ENCODE results near the gene SAP25. TPM values are rescaled to one million over a fixed set of nuclear protein-coding genes. Genes with fewer than 3 reads are reported as not detected.

Gene SAP25
- total and polyA plus RNA-seq, 9 donors, result 3.2 to 10.1 (median 6.8) TPM; not detected in 1

DNA sequence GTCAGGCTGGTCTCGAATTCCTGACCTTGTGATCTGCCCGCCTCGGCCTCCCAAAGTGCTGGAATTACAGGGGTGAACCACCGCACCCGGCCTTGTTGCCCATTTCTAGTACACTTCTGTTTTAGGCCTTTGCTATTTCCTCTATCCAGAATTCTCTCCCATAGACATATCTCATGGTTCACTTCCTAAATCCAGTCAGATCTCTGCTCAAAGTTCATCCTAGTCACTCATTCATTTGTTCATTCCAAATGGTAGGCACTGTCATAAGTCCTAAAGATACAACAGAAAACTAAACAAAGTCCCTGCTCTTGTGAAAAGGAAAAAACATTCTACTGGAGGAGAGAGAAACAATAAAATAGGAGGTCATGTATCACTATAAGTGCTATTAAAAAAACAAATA lies 36.3 kb upstream of the SAP25 start:
- WGBS, 3 donors, result 90 to 96% (median 90%) methylated on average over 5 of the region's 5 CpGs
- H3K4me3 ChIP-seq, result no peak overlapping the region
- no peak overlapping the region for H3K27ac ChIP-seq
- peaks cover 6% of the 10 kb centered on the region for H3K4me1 ChIP-seq (ENCODE audit: insufficient read depth)
- no peaks in the 10 kb centered on the region for H3K27me3 ChIP-seq
- TF ChIP-seq, protein P1, sequence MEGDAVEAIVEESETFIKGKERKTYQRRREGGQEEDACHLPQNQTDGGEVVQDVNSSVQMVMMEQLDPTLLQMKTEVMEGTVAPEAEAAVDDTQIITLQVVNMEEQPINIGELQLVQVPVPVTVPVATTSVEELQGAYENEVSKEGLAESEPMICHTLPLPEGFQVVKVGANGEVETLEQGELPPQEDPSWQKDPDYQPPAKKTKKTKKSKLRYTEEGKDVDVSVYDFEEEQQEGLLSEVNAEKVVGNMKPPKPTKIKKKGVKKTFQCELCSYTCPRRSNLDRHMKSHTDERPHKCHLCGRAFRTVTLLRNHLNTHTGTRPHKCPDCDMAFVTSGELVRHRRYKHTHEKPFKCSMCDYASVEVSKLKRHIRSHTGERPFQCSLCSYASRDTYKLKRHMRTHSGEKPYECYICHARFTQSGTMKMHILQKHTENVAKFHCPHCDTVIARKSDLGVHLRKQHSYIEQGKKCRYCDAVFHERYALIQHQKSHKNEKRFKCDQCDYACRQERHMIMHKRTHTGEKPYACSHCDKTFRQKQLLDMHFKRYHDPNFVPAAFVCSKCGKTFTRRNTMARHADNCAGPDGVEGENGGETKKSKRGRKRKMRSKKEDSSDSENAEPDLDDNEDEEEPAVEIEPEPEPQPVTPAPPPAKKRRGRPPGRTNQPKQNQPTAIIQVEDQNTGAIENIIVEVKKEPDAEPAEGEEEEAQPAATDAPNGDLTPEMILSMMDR (IDR thresholded peaks at IDR 0.05), result no peak
- TF ChIP-seq POLR2A (IDR thresholded peaks at IDR 0.05) (no peak), EP300 (IDR thresholded peaks at IDR 0.05) (no peak)
- no peaks in the 10 kb centered on the region for H3K36me3 ChIP-seq
- intact Hi-C loops (cut with DNase I), result loop anchor here in 1 of 4 donors (5.0 kb wide), 1 partner anchor 67 kb away; no protein-coding TSS in a partner anchor
- H3K9me3 ChIP-seq, result no peaks in the 10 kb centered on the region
- no peak for DNase-seq

DNA sequence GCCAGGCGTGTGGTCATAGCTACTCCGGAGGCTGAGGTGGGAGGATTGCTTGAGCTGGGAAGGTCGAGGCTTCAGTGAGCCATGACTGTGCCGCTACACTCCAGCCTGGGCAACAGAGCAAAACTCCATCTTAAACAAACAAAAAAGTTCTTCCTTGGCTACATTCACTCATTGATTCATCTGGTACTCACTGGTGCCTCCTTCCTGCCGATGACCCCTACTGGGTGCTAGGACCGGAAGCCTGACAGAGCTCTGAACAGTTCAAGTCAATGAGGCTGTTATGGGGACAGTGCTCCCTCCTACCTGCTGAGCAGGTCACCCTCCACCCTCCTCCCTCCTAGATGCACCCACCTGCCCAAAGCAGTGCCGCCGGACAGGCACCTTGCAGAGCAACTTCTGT lies 33.4 kb upstream of the SAP25 start:
- H3K27me3 ChIP-seq, result no peaks in the 10 kb centered on the region
- no peak for DNase-seq
- TF ChIP-seq EP300 (IDR thresholded peaks at IDR 0.05) (no peak), POLR2A (IDR thresholded peaks at IDR 0.05) (no peak)
- TF ChIP-seq, protein P1 (IDR thresholded peaks at IDR 0.05), result no peak
- intact Hi-C loops (cut with DNase I), result loop anchor here in 1 of 4 donors (5.0 kb wide), 1 partner anchor 70 kb away; no protein-coding TSS in a partner anchor
- peaks cover 12% of the 10 kb centered on the region for H3K4me1 ChIP-seq (ENCODE audit: insufficient read depth)
- no peak overlapping the region for H3K4me3 ChIP-seq
- 82 to 86% (median 84%) methylated on average over 8 of the region's 8 CpGs for WGBS, 3 donors
- no peaks in the 10 kb centered on the region for H3K9me3 ChIP-seq
- no peaks in the 10 kb centered on the region for H3K36me3 ChIP-seq
- no peak overlapping the region for H3K27ac ChIP-seq

DNA sequence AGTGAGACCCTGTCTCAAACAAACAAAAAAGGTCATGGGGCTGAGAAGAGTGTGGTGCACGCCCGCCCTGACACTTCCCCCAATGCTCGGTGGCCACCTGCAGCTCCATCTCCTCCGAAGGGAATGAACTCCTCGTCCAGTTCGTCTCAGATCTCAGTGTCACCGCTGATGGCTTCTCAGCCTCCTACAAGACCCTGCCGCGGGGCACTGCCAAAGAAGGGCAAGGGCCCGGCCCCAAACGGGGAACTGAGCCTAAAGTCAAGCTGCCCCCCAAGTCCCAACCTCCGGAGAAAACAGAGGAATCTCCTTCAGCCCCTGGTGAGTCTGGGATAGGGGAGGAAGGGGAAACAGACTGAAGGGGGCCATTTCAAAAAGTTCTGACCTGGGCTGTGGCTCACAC lies 32.6 kb upstream of the SAP25 start:
- Histone ChIP-seq H3K27ac (no peak overlapping the region), H3K4me1 (ENCODE audit: insufficient read depth) (peaks cover 17% of the 10 kb centered on the region), H3K4me3 (no peak overlapping the region), H3K27me3 (no peaks in the 10 kb centered on the region), H3K9me3 (no peaks in the 10 kb centered on the region), H3K36me3 (no peaks in the 10 kb centered on the region)
- TF ChIP-seq POLR2A (IDR thresholded peaks at IDR 0.05) (no peak), EP300 (IDR thresholded peaks at IDR 0.05) (no peak)
- TF ChIP-seq, protein P1 (IDR thresholded peaks at IDR 0.05), result no peak
- intact Hi-C loops (cut with DNase I), result loop anchor here in 1 of 4 donors (5.0 kb wide), 1 partner anchor 71 kb away; no protein-coding TSS in a partner anchor
- 89 to 94% (median 91%) methylated on average over 12 of the region's 12 CpGs for WGBS, 3 donors
- no peak for DNase-seq

DNA sequence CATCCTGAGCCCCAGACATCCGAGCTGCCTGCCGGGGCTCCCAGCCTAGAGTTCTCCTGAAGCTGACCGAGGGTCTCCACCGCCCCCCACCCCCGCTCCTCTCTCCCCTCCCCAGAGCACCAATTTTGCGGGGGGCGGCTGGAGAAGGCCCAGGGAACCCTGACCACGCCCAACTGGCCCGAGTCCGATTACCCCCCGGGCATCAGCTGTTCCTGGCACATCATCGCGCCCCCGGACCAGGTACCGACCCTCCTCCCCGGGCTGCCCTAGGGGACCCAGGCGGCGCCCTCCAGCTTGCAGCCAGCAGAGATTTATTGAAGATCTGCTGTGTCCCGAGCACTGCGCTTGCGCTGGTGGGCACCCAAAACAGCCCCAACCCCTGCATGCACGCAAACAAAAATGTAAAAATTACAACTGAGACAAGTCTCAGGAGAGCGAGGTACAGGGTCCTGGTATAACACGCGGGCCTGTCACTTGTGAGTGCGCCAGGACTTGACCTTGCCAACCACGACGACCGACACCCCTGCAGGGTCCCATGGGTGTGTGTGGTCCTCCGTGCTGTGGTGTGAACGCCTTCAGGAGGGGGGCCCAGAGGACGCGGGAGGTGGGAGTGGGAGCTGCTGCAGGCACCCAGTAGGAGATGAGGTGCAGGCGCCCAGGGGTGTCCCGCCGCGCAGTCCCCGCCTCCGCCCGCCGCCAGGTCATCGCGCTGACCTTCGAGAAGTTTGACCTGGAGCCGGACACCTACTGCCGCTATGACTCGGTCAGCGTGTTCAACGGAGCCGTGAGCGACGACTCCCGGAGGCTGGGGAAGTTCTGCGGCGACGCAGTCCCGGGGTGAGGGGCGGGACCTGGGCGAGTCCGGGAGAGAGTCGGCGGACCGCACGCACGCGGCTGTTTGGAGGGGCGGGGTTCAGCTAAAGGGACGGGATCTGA lies 31.5 kb upstream of the SAP25 start:
- H3K4me1 ChIP-seq (ENCODE audit: insufficient read depth), result peaks cover 19% of the 10 kb centered on the region
- H3K36me3 ChIP-seq, result no peaks in the 10 kb centered on the region
- H3K27me3 ChIP-seq, result no peaks in the 10 kb centered on the region
- peak; percentile 45 to 74 (median 71) for DNase-seq
- intact Hi-C loops (cut with DNase I), result loop anchor here in 2 of 4 donors (2.0 to 5.0 kb wide), 3 partner anchors 18 to 72 kb away; partner anchors contain the start of genes FBXO24 (in 1 of the 2), GNB2 (in 1 of the 2) and LRCH4 (in 1 of the 2)
- peak overlapping the region; percentile 75 for H3K4me3 ChIP-seq
- no peaks in the 10 kb centered on the region for H3K9me3 ChIP-seq
- TF ChIP-seq, protein P1 (IDR thresholded peaks at IDR 0.05), result no peak
- TF ChIP-seq EP300 (IDR thresholded peaks at IDR 0.05) (no peak), POLR2A (IDR thresholded peaks at IDR 0.05) (no peak)
- 30 to 46% (median 40%) methylated on average over 61 to 68 of the region's 68 CpGs for WGBS, 3 donors
- peak overlapping the region; percentile 83 to 86 for H3K27ac ChIP-seq
